GM18520 (cell line): ENCODE measurements around the gene PTPN20.

Experiments used
- ATAC-seq: cut with Tn5 transposase; IDR thresholded peaks from one replicate; pipeline ENCODE4 v1.9.1; 2021; ENCODE audit not compliant: unreplicated experiment

Gene PTPN20

DNA sequence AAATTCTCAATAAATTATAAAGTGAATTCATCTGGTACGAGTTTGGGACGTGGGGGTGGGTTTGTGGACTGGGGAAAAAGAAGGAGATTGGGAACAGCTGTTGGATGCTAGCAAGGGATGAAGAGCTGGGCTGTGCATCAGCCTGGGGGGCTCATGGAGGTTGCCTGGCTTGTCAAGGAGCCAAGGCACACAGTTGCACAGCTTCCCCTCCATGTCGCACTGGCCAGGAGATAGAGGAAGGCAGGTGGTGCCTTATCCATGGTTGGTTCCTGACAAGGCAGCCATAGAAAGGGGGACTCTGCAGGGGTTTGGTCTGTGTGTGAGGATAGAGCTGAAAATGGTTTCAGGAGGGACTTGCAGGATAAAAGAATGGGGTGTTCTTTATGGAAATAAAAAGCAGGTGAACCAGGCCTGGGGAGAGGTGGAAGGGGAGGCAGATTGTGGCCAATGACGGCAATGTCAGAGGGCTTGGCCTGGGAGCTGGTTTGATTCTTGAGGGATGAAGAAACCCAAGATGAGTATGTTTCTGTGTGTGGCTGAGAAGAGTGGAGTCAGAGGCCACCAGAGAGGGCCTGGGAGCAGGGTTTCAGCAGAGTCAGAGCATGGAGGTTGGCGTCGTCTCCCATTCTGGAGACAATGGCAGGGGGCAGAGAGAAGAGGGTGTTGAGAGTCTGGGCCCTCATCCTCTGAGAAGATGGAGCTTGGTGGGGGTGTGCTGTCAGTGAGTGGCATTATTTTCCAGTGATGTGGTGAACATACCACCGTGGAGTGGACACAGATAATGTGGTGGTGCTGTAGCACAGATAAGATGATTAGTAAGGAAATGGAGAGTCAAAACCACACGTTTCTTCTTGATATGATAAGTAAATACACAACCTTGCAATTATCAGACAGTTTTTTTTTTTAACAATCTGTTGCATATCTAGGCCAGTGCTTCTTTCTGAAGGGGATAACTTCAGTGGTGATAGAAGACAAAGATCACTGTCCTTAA lies 108.2 kb downstream of the PTPN20 start:
- ATAC-seq = no peak

DNA sequence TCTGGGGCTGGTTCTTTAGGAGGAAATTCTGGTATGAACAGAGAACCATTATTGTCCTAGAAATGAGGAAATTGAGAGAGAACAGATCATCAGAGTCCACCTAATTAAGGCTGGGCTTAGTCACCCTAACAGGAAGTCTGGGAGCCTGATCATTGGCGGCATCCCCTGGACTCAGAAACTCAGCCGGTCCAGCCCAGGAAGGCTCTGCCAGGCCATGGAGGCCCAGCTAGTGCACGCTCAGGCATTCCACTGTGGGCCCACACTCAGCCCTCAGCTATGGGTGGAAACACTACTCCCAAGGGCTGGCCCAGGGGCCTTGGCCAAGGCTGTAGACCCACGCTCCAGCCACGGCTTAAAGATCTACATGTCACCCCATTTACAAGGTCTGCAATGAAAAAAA lies 109.2 kb downstream of the PTPN20 start:
- ATAC-seq = no peak

DNA sequence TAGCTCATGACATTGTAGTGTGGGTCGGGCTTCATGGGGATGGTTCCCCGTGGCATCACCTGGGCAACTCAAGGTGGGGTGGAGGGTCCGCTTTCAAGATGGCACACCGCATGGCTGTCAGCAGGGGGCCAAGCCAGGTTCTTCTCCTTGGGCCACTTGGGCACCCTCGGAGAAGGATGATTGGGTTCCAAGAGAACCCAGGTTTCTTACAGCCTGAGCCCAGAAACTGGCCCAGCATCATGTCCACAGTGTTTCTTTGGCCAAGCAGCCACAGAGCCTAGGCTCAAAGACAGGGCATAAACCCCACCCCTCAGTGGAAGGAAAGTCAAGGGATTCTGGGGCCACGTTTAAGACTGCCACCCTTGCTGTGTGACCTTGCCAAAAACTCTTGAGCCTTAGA lies 110.6 kb downstream of the PTPN20 start:
- ATAC-seq = no peak

DNA sequence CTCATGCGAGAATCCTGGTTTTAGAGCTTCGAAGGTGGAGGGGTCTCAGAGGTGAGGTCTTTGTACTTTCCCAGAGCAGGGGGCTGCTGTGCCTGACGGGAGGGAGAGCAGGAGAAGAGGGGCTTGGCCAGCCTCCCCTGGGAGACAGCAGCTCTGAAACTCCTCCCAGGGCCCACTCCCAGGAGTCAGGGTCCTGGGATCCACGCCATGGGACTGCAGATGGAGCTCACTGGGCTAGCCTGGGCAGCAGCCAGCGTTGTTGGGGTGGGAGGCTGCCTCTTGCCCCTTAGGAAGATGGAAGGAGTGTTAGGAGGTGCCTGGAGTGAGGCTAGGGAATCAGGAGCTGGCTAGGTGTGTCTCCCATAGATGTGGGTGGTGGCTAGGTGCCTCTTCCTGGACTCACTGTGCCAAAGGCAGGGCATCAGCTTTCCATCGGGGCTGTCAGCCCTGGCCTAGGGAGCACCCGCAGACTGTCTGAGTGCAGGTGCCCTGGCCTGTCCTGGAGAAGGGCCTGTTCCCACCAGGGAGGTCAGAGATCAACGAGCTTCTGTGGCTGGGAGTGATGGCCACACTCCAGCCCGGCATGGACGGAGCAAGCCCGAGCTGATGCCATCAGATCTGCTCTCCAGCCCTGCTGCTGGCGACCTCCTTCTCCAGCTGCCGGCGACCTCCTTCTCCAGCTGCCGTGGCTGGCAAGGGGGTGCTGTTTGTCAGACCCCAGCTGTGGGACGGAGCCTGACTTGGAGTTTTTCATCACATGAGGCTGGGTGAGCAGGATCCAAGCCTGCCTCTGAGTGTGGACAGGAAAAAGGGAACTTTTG lies 111.3 kb downstream of the PTPN20 start:
- no peak for ATAC-seq

DNA sequence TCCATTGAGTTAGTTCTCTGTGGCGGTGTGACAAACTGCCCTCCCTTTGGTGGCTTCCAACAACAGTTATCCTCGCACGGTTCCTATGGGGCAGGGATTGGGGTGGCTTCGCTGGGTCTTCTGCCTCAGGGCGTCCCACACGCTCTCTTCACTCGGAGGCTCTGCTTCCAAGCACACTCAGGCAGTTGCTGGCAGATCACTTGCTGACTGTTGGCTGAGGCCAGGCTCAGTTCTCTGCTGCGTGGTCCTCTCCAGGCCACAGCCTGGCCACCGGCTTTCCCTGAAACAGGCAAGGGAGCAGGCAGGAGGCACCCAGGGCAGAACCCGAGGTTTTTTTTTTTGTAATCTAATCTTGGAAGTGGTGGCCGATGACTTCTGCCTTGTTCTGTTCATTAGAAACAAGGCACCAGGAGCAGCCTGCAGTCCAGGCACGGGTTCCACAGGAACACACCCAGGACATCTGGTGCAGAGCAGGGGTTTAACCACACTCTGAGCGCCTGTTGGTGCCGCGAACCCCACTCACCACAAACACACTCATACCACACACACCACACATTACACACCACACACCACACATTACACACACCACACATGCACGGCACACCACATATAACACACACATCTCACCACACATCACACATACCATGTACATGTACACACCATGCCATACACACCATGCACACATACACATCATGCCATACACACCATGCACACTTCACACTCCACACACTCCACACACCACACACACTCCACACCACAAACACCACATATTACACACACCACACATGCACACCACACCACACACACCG lies 112.2 kb downstream of the PTPN20 start:
- ATAC-seq = no peak

DNA sequence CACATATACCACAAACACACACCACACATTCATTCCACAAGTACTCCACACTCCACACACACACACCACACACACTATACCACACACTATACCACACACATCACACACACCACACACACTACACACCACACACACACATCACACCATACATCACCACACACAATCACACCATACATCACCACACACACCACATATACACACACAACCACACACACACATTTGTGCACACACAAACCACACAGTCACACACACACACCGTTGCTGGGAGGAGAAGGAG lies 112.8 kb downstream of the PTPN20 start:
- ATAC-seq = no peak

DNA sequence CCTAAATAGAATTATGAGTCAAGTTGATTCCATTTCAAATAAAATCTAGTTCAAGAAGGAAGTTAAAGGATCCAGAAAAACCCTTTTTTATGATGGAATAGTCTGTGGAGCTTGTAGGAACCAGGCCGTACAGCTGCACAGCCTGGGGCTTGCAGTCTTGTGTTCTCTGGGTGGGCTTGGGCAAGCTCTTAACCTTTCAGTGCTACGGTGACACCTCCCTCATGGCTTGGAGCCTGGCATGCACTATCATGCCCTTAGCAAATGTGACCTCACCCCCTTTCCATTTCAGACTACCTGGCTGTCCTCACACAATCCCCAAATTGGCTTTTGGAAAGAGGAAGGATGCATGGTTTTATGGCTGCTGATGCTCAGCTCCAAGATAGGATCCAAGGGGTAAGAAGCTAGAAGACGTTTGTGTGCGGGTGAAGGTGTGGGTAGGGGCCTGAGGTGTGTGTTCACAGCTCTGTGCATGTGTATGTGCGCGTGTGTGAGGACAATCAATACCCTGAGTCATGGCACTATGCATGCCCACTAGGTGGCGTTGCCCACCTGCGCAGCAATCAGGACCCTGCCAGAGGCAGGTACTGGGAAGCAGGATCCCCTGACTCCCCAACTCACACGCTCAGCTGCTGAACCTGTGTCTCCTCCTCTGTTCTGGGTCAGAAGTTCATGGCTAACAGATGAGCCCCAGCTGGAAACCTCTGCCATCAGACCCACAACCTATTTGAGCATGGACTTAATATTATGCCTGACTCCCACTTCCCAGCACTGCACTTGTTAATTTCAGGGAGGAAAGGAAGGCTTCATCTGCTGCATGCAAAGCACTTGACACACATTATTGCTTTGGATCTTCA lies 113.4 kb downstream of the PTPN20 start:
- no peak for ATAC-seq

DNA sequence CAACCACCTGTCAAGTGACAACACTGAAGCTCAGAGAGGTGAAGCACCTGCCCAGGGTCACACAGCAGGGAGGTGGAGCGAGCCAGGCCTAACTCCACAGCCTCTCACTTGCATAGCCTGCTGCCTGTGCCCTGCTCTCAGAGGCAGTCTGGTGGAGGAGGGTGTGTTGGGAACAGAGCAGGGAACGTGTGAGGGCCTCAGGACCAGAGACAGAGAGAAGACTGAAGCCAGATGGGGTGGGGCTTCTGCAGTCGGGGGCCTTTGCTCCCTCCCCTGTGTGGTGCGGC lies 114.0 kb downstream of the PTPN20 start:
- ATAC-seq = no peak

DNA sequence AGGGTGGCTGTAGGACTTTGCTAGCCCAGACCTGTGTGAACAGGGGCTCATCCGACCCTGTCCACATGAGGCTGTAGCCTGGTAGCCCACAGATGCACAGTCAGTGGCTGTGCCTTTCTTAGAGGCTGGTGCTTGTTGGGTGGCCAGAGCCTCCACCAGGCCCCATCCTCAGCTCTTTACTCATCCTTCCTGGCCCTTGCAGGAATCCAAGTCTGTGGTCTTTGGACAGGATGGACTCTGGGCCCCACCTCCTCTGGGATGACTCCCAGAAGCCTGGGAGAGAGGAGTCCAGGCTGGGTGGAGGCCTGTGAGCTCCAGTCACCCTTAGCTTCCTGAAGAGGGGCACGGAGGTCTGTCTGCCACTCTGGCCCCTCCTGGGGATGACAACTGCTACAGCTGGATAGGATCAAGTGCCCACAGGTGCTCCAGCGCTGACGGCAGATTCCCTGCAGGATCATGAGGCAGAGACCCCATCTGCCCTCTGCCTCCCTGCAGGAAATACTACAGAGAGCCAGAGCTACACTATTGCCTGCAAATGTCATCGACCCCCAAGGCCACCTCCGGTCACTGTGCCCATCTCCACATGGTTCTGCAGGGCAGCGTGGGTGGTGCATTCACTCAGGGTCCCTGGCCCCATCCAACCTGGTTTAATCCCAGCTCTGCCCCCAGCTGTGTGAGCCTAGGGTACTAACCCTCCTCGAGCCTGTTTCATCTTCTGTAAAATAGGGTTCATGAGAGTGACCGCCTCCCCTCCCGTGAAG lies 114.5 kb downstream of the PTPN20 start:
- ATAC-seq = no peak

DNA sequence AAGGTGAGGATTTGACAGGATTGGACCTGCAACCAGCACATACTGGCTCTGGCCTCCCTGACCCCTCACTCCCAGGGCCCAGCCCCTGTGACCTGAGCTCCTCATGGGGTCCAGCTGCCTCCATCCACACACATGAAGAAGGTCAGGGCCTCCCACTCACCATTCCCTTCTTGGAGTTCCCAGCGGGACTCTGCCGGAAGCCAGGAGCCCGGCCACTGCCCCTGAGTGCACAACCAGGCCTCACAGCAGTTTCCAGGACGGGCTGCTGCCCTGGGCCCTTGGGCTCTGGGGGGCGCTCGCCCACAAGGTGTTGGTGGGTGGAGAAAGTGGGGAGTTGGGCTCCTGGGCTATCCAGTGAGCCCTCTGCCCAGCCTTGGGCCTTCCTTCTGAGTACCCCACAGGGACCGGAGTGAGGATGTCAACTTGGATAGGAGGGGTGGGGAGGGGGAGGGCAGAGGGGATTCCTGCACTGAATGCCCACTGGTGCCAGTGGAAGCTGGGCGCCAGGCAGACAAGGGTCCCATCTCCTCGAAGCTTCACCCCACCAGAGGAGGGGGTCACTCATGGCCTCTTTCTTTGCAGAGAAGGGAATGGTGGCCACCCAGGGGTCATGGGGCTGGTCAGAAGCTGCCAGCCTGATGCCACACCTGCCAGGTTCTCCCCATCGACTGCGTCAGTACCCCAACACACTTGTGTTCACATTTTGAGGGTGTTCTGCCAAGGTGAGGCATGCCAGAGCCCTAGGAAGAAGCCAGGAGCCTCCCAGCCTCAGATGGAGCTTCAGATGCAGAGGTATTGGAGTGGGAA lies 115.3 kb downstream of the PTPN20 start:
- ATAC-seq = no peak

DNA sequence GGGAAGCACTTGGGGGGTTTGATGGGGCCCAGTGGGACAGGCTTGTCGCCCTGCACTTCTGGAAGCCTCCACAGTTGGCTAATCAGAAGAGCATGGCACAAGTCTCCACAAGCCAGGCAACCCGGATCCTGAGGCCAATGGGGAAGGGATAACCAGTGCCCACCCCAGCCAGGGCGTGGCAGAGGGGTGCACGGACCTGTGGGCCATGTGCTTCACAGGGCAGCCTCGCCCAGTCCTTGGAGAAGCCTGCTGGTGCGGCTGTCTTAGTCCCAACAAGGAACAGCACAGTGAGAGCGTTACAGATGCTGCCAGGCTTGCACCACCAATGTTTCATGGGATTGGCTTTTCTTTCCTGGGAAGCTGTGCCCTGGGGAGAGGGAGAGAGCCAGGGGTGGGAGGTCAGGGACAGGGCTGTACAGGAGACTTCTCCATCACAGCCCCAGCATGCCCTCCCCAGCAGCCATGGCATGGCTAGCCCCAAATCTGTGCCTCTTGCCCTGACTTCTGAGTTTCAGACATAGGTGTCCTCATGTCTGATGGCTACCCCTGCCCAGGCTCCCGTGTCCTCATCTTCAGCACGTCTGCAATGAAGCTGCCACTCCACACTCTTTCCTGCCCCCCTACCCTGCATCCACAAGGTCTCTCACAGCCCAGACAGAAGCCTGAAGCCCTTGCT lies 116.0 kb downstream of the PTPN20 start:
- ATAC-seq = no peak

DNA sequence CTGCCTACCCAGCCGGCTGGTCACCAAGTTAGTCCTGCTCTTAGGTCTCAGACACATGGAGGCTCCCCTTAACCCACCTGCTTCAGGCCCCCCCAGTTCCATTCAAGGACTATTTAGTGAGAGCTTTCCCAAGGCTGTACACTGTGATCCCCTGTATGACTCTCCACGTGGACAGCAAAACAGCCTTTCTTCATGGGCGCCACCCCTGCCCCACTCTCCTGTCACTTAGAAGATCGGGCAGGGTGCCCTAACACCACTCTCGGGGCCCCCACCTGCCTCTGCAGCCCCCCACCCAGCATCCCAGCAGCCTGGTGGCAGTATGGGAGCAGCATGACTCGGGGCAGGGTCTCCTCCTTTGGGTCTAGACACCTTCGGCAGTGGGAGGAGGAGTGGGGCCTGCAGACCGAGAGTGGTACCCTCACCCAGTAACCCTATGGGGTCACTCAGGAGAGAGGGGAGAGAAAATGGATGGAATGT lies 116.6 kb downstream of the PTPN20 start:
- ATAC-seq = no peak

DNA sequence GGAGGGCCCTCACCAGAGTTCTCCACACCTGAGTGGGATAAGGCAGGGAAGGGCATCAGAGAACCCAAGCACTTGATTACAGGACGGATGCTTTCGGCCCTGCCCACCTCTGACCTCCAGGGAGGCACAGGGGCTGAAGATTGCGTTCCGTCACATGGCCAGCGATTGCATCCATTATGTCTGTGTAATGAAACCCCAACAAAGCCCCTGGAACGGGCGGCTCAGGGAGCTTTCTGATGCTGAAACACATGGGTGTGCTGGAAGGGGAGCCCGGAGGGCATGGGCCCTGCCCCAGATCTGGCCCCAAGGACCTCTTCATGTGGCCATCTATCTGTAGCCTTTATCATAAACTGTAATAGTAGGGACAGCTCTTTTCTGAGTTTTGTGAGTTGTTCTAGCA lies 117.2 kb downstream of the PTPN20 start:
- ATAC-seq = no peak

DNA sequence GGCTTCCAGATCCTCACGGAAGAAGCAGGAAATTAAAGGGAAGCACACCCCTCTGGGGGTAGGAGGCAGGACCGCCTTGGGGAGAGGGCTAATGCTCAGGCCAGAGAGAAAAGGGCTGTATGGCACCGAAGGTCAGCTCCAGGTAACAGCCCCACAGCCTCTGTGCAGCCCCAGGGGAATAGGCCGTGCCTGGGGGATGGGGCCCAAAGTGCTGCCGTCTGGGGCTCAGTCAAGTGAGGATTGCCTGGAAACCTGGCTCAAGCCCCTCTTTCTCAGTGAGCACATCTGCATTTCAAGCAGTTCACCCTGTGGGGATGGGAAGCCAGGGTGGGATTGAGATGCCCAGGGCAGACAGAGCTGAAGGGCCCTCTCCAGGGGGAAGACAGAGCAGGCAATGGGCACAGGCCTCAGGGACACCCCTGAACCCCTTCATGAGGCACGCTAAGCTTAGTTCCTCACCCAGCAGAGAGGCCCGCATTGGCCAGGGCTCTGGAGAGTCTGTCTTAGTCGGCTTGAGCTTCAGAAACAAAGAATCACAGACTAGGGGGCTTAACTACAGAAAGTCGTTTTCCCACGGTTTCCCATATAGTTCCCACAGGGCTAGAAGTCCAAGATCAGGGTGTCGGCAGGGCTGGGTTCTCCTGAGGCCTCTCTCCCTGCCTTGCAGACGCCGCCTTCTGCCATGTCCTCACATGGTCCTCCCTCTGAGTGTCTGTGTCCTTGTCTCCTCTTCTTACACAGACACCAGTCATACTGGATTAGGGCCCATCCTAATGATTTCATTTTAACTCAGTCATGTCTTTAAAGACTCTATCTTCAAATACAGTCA lies 118.2 kb downstream of the PTPN20 start:
- ATAC-seq = no peak

DNA sequence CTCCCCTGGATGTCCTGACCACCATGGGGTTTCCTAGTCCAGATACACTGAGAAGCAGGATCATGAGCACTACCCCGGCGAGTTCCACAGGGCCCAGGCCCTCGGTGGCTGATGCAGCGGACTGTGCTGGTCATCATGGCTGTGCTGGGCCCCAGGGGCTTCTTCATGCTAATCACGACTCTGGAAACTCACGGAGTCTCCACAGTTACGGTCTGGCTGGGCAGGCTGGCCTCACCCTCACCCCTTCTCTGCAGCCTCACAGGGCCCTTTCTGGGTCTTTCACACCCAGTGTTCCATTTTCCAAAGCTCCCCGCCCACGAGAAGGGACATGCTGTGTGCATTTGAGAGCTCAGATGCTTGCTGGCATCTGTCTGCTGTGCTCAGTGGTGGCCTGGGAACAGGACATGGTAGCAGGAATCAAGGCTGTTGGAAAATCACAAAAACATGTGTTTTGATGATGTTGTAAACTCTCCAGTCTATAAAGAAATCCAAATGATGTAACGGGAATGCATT lies 119.0 kb downstream of the PTPN20 start:
- ATAC-seq = no peak

DNA sequence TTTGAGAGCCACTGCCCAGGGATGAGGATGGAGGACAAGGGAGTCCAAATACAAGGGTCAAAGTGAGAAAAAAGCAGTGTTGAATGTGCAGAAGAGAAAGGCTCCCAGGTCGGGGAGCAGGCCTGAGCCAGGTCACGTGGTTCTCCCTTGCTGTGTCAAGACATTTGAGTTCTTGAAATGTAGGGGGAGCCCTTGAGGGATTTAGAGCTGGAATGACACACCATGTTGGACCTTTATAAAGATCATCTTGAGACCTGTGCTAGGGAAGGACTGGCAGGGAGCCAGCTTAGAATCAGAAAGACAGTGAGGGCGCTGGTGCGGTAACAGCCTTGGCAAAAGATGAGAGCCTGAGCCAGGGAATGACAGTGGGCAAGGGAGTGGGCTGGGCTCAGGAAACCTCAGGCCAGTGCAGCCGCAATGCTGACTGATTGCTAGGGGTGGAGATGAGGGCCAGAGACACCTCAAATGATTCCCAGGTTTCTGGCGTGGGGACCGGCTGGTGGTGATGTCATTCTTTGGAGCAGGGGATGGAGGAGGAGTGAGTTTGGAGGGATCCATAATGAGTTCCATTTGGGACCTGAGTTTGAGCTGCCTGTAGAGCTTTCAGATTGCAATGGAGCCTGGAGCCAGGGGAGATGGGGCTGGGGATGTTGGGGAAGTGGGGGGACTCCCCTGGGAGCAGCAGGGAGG lies 120.1 kb downstream of the PTPN20 start:
- no peak for ATAC-seq
